HepG2 (cell line): ENCODE measurements around the gene ANKRD6.

Experiments used
- BRD4 ChIP-seq: sonication (generic); formaldehyde crosslinking; IDR thresholded peaks from 2 replicates; pipeline ENCODE4 v1.4.0; 2020; ENCODE audit warnings: missing genetic modification reagents
- CREB1 ChIP-seq, 2 experiments: fragments of 450-650 bp in 1 of 2; IDR thresholded peaks; 2 replicates each; pipeline ENCODE4 v1.6.1; 2016 to 2017; ENCODE audit warnings: control low read depth in 1 of 2, mild to moderate bottlenecking in 1 of 2, missing compliant biosample characterization in 1 of 2, missing genetic modification characterization in 1 of 2
- CTCF ChIP-seq: sonication (generic); formaldehyde crosslinking; IDR thresholded peaks from 2 replicates; pipeline ENCODE4 v1.5.0; 2020; ENCODE audit warnings: mild to moderate bottlenecking, missing genetic modification reagents, moderate library complexity
- ETS1 ChIP-seq: sonication (generic); formaldehyde crosslinking; IDR thresholded peaks from 2 replicates; pipeline ENCODE4 v1.4.0; 2020; ENCODE audit warnings: missing genetic modification reagents
- GPBP1L1 ChIP-seq: sonication (generic); formaldehyde crosslinking; IDR thresholded peaks from 2 replicates; pipeline ENCODE4 v1.5.0; 2020; ENCODE audit warnings: mild to moderate bottlenecking, missing genetic modification reagents
- POLR2A ChIP-seq, 2 experiments: IDR thresholded peaks; 2 replicates each; pipeline ENCODE4 v1.6.1; 2011; ENCODE audit warnings: low read depth in 2 of 2, low read length in 2 of 2, mild to moderate bottlenecking in 1 of 2, moderate library complexity in 1 of 2; ENCODE audit not compliant: insufficient read depth in 1 of 2
- SNAPC4 ChIP-seq: sonication (generic); formaldehyde crosslinking; IDR thresholded peaks from 2 replicates; pipeline ENCODE4 v1.4.0; 2020; ENCODE audit warnings: mild to moderate bottlenecking, missing genetic modification reagents
- ZNF34 ChIP-seq: sonication (generic); formaldehyde crosslinking; IDR thresholded peaks from 2 replicates; pipeline ENCODE4 v1.4.0; 2020; ENCODE audit warnings: mild to moderate bottlenecking, missing genetic modification reagents, borderline replicate concordance

- no peak for TF ChIP-seq CTCF (CRISPR knock-in tag)
- TF ChIP-seq SNAPC4 = no peak
- TF ChIP-seq BRD4 (CRISPR knock-in tag) = no peak
- no peak for TF ChIP-seq POLR2A (IDR thresholded peaks at IDR 0.05; ENCODE audit: insufficient read depth in 1 of 2, low read depth in 2 of 2, low read length in 2 of 2)
- no peak for TF ChIP-seq ETS1 (CRISPR knock-in tag)
- TF ChIP-seq ZNF34 (CRISPR knock-in tag) = no peak
- no peak for TF ChIP-seq GPBP1L1 (CRISPR knock-in tag)
- no peak for TF ChIP-seq CREB1 (IDR thresholded peaks at IDR 0.05)
- no peak for TF ChIP-seq CREB1 (CRISPR knock-in tag; IDR thresholded peaks at IDR 0.05)
Observed at GRCh38 chr6:89434150-89434499, 1.2 kb downstream of the ANKRD6 start.
